Gastroesophageal sphincter (tissue), 4 donors: ENCODE results near the gene XKR3. TPM values are rescaled to one million over a fixed set of nuclear protein-coding genes. Genes with fewer than 3 reads are reported as not detected.

Experiments used
- ATAC-seq: fragments of 150-250 bp; one replicate; pipeline ENCODE4 v1.9.1; 2016; ENCODE audit warnings: mild to moderate bottlenecking, moderate library complexity
- H3K27ac ChIP-seq, 4 donors: fragments of 200-600 bp; sonication (generic) in 3 of 4; 1 replicate in 3 of 4; 2 replicates in 1 of 4; pipeline ENCODE4 v1.5.1; 2016 to 2019
- H3K27me3 ChIP-seq: fragments of 200-600 bp; sonication (generic); one replicate; pipeline ENCODE4 v1.5.1; 2019
- H3K36me3 ChIP-seq, 2 donors: fragments of 200-600 bp; sonication (generic); one replicate each; pipeline ENCODE4 v1.5.1; 2019; ENCODE audit warnings: control low read depth in 1 of 2
- H3K4me1 ChIP-seq, 3 donors: fragments of 200-600 bp; sonication (generic); 1 replicate in 2 of 3; 2 replicates in 1 of 3; pipeline ENCODE4 v1.5.1; 2016 to 2019; ENCODE audit warnings: control low read depth in 2 of 3
- H3K4me3 ChIP-seq, 2 donors: fragments of 200-600 bp; sonication (generic); one replicate each; pipeline ENCODE4 v1.5.1; 2019; ENCODE audit warnings: mild to moderate bottlenecking in 1 of 2, moderate library complexity in 1 of 2
- H3K9me3 ChIP-seq, 3 donors: fragments of 200-600 bp; sonication (generic); one replicate each; pipeline ENCODE4 v1.5.1; 2017 to 2019; ENCODE audit warnings: control low read depth in 2 of 3
- CTCF ChIP-seq, 4 experiments: fragments of 200-600 bp in 2 of 4; fragments of 450-650 bp in 2 of 4; sonication (generic) in 1 of 4; IDR thresholded peaks; one replicate each; pipeline ENCODE4 v1.5.1; 2017 to 2019; ENCODE audit warnings: antibody characterized with exemption in 4 of 4, mild to moderate bottlenecking in 2 of 4, moderate library complexity in 2 of 4
- EP300 ChIP-seq: sonication (generic); formaldehyde crosslinking; IDR thresholded peaks from one replicate; pipeline ENCODE4 v1.6.1; 2017; ENCODE audit warnings: antibody characterized with exemption, mild to moderate bottlenecking
- POLR2A ChIP-seq, 2 donors: fragments of 450-650 bp; IDR thresholded peaks; one replicate each; pipeline ENCODE4 v1.6.1; 2017; ENCODE audit warnings: antibody characterized with exemption in 2 of 2, mild to moderate bottlenecking in 2 of 2, moderate library complexity in 1 of 2
- POLR2AphosphoS5 ChIP-seq: sonication (generic); formaldehyde crosslinking; IDR thresholded peaks from one replicate; pipeline ENCODE4 v1.6.1; 2017; ENCODE audit warnings: antibody characterized with exemption
- WGBS, 2 donors: methylation state at CpG; one replicate each; pipeline ENCODE4 v1.1.5; 2018; ENCODE audit warnings: low coverage in 1 of 2; 5-methylcytosine and 5-hydroxymethylcytosine counted together
- total RNA-seq, 4 donors: library from RNA; depleted of rRNA; stranded (reverse); fragments of >200 nt; gene quantifications; one replicate each; pipeline ENCODE4 v1.1.0, GENCODE V29; 2016

Gene XKR3
- total RNA-seq, 4 donors from 2014 or later = not detected

- no peaks in the 10 kb centered on the region for H3K4me1 ChIP-seq
- peaks cover 0 to 6% (median 0%) of the 10 kb centered on the region in 3 donors for H3K9me3 ChIP-seq
- no peak overlapping the region for H3K27ac ChIP-seq
- H3K27me3 ChIP-seq = no peaks in the 10 kb centered on the region
- no peak for TF ChIP-seq POLR2AphosphoS5
- no peak for TF ChIP-seq EP300
- TF ChIP-seq CTCF (IDR thresholded peaks at IDR 0.05) = no peak
- no peak for TF ChIP-seq POLR2A (IDR thresholded peaks at IDR 0.05)
- no peaks in the 10 kb centered on the region for H3K36me3 ChIP-seq
- no peak for ATAC-seq
- H3K4me3 ChIP-seq = no peak overlapping the region
Observed at GRCh38 chr22:16819249-16819648, 6.0 kb downstream of the XKR3 start.

GRCh38 chr22:16818538-16818937, 6.7 kb downstream of the XKR3 start:
- WGBS, 2 donors = 42 to 63% methylated on average over 2 of the region's 2 CpGs
- TF ChIP-seq POLR2AphosphoS5 (no peak), POLR2A (IDR thresholded peaks at IDR 0.05) (no peak), CTCF (IDR thresholded peaks at IDR 0.05) (no peak), EP300 (no peak)

GRCh38 chr22:16815073-16815472, 10.1 kb downstream of the XKR3 start:
- ATAC-seq = no peak
- H3K27ac ChIP-seq = no peak overlapping the region
- WGBS, 2 donors = 55% methylated on average over 1 of the region's 1 CpG
- H3K27me3 ChIP-seq = no peaks in the 10 kb centered on the region
- TF ChIP-seq POLR2AphosphoS5 (no peak), CTCF (IDR thresholded peaks at IDR 0.05) (no peak)
- no peak overlapping the region for H3K4me3 ChIP-seq
- H3K9me3 ChIP-seq = peaks cover 0 to 6% (median 0%) of the 10 kb centered on the region in 3 donors
- H3K4me1 ChIP-seq = no peaks in the 10 kb centered on the region
- no peaks in the 10 kb centered on the region for H3K36me3 ChIP-seq

More at GRCh38 chr22:16818538-16818937, 6.7 kb downstream of the XKR3 start:
- Histone ChIP-seq H3K4me3 (no peak overlapping the region), H3K27ac (no peak overlapping the region), H3K27me3 (no peaks in the 10 kb centered on the region), H3K36me3 (no peaks in the 10 kb centered on the region), H3K4me1 (no peaks in the 10 kb centered on the region), H3K9me3 (peaks cover 0 to 6% (median 0%) of the 10 kb centered on the region in 3 donors)
- no peak for ATAC-seq

GRCh38 chr22:16810188-16810802, 14.9 kb downstream of the XKR3 start:
- ATAC-seq = no peak
- Histone ChIP-seq H3K27ac (no peak overlapping the region), H3K4me1 (no peaks in the 10 kb centered on the region), H3K27me3 (no peaks in the 10 kb centered on the region), H3K4me3 (no peak overlapping the region), H3K9me3 (peaks cover 0 to 6% (median 0%) of the 10 kb centered on the region in 3 donors), H3K36me3 (no peaks in the 10 kb centered on the region)
- 58 to 72% methylated on average over 3 to 4 of the region's 4 CpGs for whole genome bisulfite sequencing, 2 donors
- TF ChIP-seq EP300 (no peak), POLR2A (IDR thresholded peaks at IDR 0.05) (no peak), CTCF (IDR thresholded peaks at IDR 0.05) (no peak), POLR2AphosphoS5 (no peak)

GRCh38 chr22:16808744-16809143, 16.5 kb downstream of the XKR3 start:
- 28 to 30% methylated on average over 2 of the region's 2 CpGs for WGBS, 2 donors
- Histone ChIP-seq H3K27ac (no peak overlapping the region), H3K9me3 (no peaks in the 10 kb centered on the region), H3K4me1 (no peaks in the 10 kb centered on the region), H3K27me3 (no peaks in the 10 kb centered on the region), H3K4me3 (no peak overlapping the region), H3K36me3 (no peaks in the 10 kb centered on the region)
- no peak for ATAC-seq
- no peak for TF ChIP-seq EP300
- no peak for TF ChIP-seq CTCF (IDR thresholded peaks at IDR 0.05)
- TF ChIP-seq POLR2A (IDR thresholded peaks at IDR 0.05) = no peak
- TF ChIP-seq POLR2AphosphoS5 = no peak
